Body of pancreas (tissue), 4 donors: ENCODE results near the gene MTPN. TPM values are rescaled to one million over a fixed set of nuclear protein-coding genes. Genes with fewer than 3 reads are reported as not detected.

Experiments used
- ATAC-seq: fragments of 150-250 bp; one replicate; pipeline ENCODE4 v1.9.1; 2016
- DNase-seq, 4 donors: peaks; one replicate each; pipeline ENCODE4 v3.0.0-alpha.2; 2019
- H3K27ac ChIP-seq, 4 donors: fragments of 200-600 bp; sonication (generic); 1 replicate in 3 of 4; 2 replicates in 1 of 4; pipeline versions ENCODE4 v1.5.1 to v1.6.1; 2016 to 2019; ENCODE audit warnings: mild to moderate bottlenecking in 1 of 4, mixed read lengths in 1 of 4, moderate library complexity in 1 of 4
- H3K27me3 ChIP-seq, 2 donors: fragments of 200-600 bp; sonication (generic); one replicate each; pipeline ENCODE4 v1.6.0; 2016; ENCODE audit warnings: mild to moderate bottlenecking in 1 of 2
- H3K36me3 ChIP-seq, 2 donors: fragments of 200-600 bp; sonication (generic); replicated peaks in 1 of 2; 2 replicates each; pipeline ENCODE4 v1.5.1; 2016; ENCODE audit warnings: low read depth in 2 of 2; ENCODE audit not compliant: insufficient read depth in 1 of 2
- H3K4me1 ChIP-seq: fragments of 200-600 bp; sonication (generic); one replicate; pipeline ENCODE4 v1.6.0; 2016
- H3K4me3 ChIP-seq, 2 donors: fragments of 200-600 bp; sonication (generic); 1 replicate in 1 of 2; 2 replicates in 1 of 2; pipeline ENCODE4 v1.5.1; 2016 to 2019
- H3K9me3 ChIP-seq, 3 donors: fragments of 200-600 bp; sonication (generic); 1 replicate in 2 of 3; 2 replicates in 1 of 3; pipeline ENCODE4 v1.5.1; 2016
- CTCF ChIP-seq, 7 experiments: fragments of 450-650 bp in 4 of 7; fragments of 200-600 bp in 3 of 7; sonication (generic) in 3 of 7; IDR thresholded peaks; one replicate each; pipeline ENCODE4 v1.5.1; 2016 to 2019; ENCODE audit warnings: antibody characterized with exemption in 7 of 7
- POLR2A ChIP-seq, 3 donors: fragments of 450-650 bp; IDR thresholded peaks; one replicate each; pipeline ENCODE4 v1.6.1; 2016; ENCODE audit warnings: antibody characterized with exemption in 3 of 3, mild to moderate bottlenecking in 2 of 3
- WGBS, 2 donors: methylation state at CpG; one replicate each; pipeline ENCODE4 v1.1.5; 2017; 5-methylcytosine and 5-hydroxymethylcytosine counted together
- intact Hi-C: fragments of 100-400 bp; cut with DNase I; formaldehyde crosslinking; loops from one replicate; pipeline ENCODE4 v1.15.1; 2023
- total RNA-seq, 2 donors: library from RNA; depleted of rRNA; stranded (reverse); fragments of >200 nt; gene quantifications; one replicate each; pipeline ENCODE4 v1.1.0, GENCODE V29; 2016

The MTPN gene
- total RNA-seq, 2 donors from 2014 or later, result 23.1 to 25.1 TPM

- DNase-seq, result no peak
- intact Hi-C loops, result no loop called here
- Histone ChIP-seq H3K36me3 (no peaks in the 10 kb centered on the region), H3K4me3 (no peak overlapping the region), H3K27ac (no peak overlapping the region), H3K9me3 (no peaks in the 10 kb centered on the region), H3K27me3 (no peaks in the 10 kb centered on the region), H3K4me1 (no peaks in the 10 kb centered on the region)
- ATAC-seq, result no peak
- TF ChIP-seq CTCF (IDR thresholded peaks at IDR 0.05) (no peak), POLR2A (IDR thresholded peaks at IDR 0.05) (no peak)
- WGBS, 2 donors, result 80 to 91% methylated on average over 2 of the region's 2 CpGs
Observed at GRCh38 chr7:135991906-135992305, 14.7 kb upstream of the MTPN start.

DNA sequence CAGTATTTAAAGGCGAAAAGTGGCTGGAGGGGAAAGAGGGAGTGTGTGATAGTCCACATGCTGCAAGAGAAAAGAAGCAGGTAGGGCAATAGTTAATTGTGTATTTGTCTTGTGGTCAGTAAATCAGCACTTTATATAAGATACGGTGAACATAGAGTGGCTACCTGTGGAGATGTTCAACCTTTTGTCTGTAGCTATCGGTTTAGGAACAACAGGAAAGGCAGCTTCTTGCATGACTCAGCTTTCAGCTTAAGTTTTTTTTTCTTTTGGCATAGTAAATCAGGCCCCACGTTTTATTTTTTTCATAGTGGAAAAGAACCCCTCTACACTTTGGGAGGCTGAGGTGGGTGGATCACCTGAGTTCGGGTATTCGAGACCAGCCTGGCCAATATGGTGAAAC lies 14.2 kb upstream of the MTPN start:
- 55 to 66% methylated on average over 6 of the region's 6 CpGs for WGBS, 2 donors
- intact Hi-C loops, result no loop called here

DNA sequence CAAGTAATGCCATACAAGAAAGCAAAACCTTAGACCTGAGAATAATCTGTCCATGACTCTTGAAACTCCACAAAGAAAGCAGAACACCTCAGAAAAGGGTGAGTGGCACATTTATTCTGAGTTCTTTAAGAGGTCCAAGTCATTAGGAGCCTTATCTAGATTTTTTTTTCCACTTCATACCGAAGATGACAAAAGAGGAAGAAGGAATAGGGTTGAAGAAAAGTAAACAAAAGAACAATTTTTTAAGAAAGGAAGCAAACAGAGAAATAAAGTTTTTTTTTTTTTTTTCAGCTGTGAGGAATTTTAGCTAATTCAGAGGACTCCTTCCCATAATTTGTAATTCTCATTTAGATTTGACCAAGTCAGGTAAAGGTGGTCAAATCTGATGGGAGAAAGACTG lies 13.1 kb upstream of the MTPN start:
- TF ChIP-seq CTCF (IDR thresholded peaks at IDR 0.05) (no peak), POLR2A (IDR thresholded peaks at IDR 0.05) (no peak)
- no peaks in the 10 kb centered on the region for H3K4me1 ChIP-seq
- WGBS, 2 donors, result 16 to 33% methylated on average over 1 of the region's 1 CpG
- DNase-seq (no peak), ATAC-seq (no peak)
- no peak overlapping the region for H3K4me3 ChIP-seq
- H3K27ac ChIP-seq, result no peak overlapping the region
- intact Hi-C loops, result no loop called here
- no peaks in the 10 kb centered on the region for H3K9me3 ChIP-seq
- no peaks in the 10 kb centered on the region for H3K36me3 ChIP-seq
- no peaks in the 10 kb centered on the region for H3K27me3 ChIP-seq

More for the DNA sequence above, 14.2 kb upstream of the MTPN start:
- H3K36me3 ChIP-seq, result no peaks in the 10 kb centered on the region
- H3K4me3 ChIP-seq, result no peak overlapping the region
- H3K27ac ChIP-seq, result no peak overlapping the region
- TF ChIP-seq CTCF (IDR thresholded peaks at IDR 0.05) (no peak), POLR2A (IDR thresholded peaks at IDR 0.05) (no peak)
- H3K4me1 ChIP-seq, result no peaks in the 10 kb centered on the region
- no peaks in the 10 kb centered on the region for H3K9me3 ChIP-seq
- no peaks in the 10 kb centered on the region for H3K27me3 ChIP-seq
- ATAC-seq (no peak), DNase-seq (no peak)

- intact Hi-C loops, result no loop called here
- Histone ChIP-seq H3K36me3 (no peaks in the 10 kb centered on the region), H3K27me3 (no peaks in the 10 kb centered on the region), H3K9me3 (no peaks in the 10 kb centered on the region), H3K27ac (no peak overlapping the region), H3K4me3 (no peak overlapping the region), H3K4me1 (peaks cover 4% of the 10 kb centered on the region)
- no peak for TF ChIP-seq POLR2A (IDR thresholded peaks at IDR 0.05)
- no peak for TF ChIP-seq CTCF (IDR thresholded peaks at IDR 0.05)
- ATAC-seq (no peak), DNase-seq (no peak)
- 57 to 78% methylated on average over 8 of the region's 8 CpGs for WGBS, 2 donors
Observed at GRCh38 chr7:135981958-135982646, 4.9 kb upstream of the MTPN start.

DNA sequence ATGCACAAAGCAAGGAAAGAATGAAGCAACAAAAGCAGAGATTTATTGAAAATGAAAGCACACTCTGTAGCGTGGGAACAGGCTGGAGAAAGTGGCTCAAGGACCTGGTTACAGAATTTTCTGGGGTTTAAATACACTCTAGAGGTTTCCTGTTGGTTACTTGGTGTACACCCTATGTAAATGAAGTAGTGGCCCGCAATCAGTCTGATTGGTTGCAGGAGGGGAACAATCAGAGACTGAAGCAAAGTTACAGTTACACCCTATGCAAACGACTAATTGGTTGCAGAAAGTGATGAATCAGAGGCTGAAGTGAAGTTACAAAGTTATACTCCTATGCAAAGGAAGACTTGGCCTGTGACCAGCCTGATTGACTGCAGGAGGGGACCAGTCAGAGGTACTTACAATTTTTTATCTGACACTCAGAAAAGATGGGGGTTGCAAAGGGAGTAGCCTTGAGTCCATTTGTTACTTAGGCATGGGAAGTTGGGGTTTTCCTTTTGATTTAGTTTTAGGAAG lies 3.6 kb upstream of the MTPN start:
- TF ChIP-seq CTCF (IDR thresholded peaks at IDR 0.05), result no peak
- intact Hi-C loops, result no loop called here
- H3K27ac ChIP-seq, result peak overlapping the region in 1 of 4 donors; percentile 67
- peak in 1 of 4 donors; percentile 24 for DNase-seq
- H3K9me3 ChIP-seq, result no peaks in the 10 kb centered on the region
- 50 to 52% methylated on average over 3 of the region's 3 CpGs for WGBS, 2 donors
- no peak for ATAC-seq
- no peak overlapping the region for H3K4me3 ChIP-seq
- no peaks in the 10 kb centered on the region for H3K27me3 ChIP-seq
- no peaks in the 10 kb centered on the region for H3K36me3 ChIP-seq
- peaks cover 11% of the 10 kb centered on the region for H3K4me1 ChIP-seq
